WTC11 (cell line): Measurements from ENCODE around the gene PTPRJ. TPM values are rescaled to one million over a fixed set of nuclear protein-coding genes. Genes with fewer than 3 reads are reported as not detected.

Experiments
- ATAC-seq: fragments of 200-7000 bp; cut with Tn5 transposase; 2 replicates; pipeline ENCODE4 v1.10.0; 2021; ENCODE audit warnings: mild to moderate bottlenecking, moderate library complexity
- CTCF ChIA-PET: fragments of 300-600 bp; sonication (Branson Sonifier 250); formaldehyde crosslinking; loops from one replicate; lab custom pipeline; 2021; ENCODE audit warnings: antibody characterized with exemption; lab: Charles Lee
- POLR2A ChIA-PET: fragments of 350-600 bp; sonication (Branson Sonifier 250); formaldehyde crosslinking; loops from one replicate; lab custom pipeline; 2021; ENCODE audit warnings: antibody characterized with exemption; lab: Charles Lee
- DNase-seq: peaks from one replicate; pipeline ENCODE4 v3.0.0; 2021; ENCODE audit warnings: low spot score
- H3K27ac Mint-ChIP-seq: 2 replicates; pipeline ENCODE4 v1.8.0; 2021; ENCODE audit warnings: mixed read lengths
- H3K27me3 Mint-ChIP-seq: 2 replicates; pipeline ENCODE4 v1.8.0; 2021; ENCODE audit warnings: low read depth, mild to moderate bottlenecking, moderate library complexity, mixed read lengths
- H3K36me3 Mint-ChIP-seq: 2 replicates; pipeline ENCODE4 v1.8.0; 2021; ENCODE audit warnings: mixed read lengths
- H3K4me1 Mint-ChIP-seq: 2 replicates; pipeline ENCODE4 v1.8.0; 2022; ENCODE audit warnings: mixed read lengths
- H3K4me3 Mint-ChIP-seq: 2 replicates; pipeline ENCODE4 v1.8.0; 2021; ENCODE audit warnings: mild to moderate bottlenecking, moderate library complexity, mixed read lengths
- H3K9me3 Mint-ChIP-seq: 2 replicates; pipeline ENCODE4 v1.8.0; 2021; ENCODE audit warnings: mixed read lengths
- AFF4 ChIP-seq: sonication (generic); formaldehyde crosslinking; IDR thresholded peaks from 2 replicates; pipeline ENCODE4 v1.8.1; 2023; ENCODE audit warnings: mild to moderate bottlenecking, missing genetic modification reagents, borderline replicate concordance
- ATF1 ChIP-seq: sonication (generic); formaldehyde crosslinking; IDR thresholded peaks from 2 replicates; pipeline ENCODE4 v1.8.1; 2023; ENCODE audit warnings: mild to moderate bottlenecking, moderate library complexity, missing genetic modification reagents
- ATF3 ChIP-seq: sonication (generic); formaldehyde crosslinking; conservative IDR thresholded peaks from 2 replicates; pipeline ENCODE4 v1.8.1; 2022; ENCODE audit warnings: mild to moderate bottlenecking, missing genetic modification reagents
- ATF6 ChIP-seq: sonication (generic); formaldehyde crosslinking; IDR thresholded peaks from 2 replicates; pipeline ENCODE4 v1.8.1; 2023; ENCODE audit warnings: mild to moderate bottlenecking, missing genetic modification reagents
- CDX4 ChIP-seq: fragments of 250-450 bp; sonication (Bioruptor Pico); IDR thresholded peaks from 2 replicates; pipeline ENCODE4 v1.9.0; 2021; ENCODE audit warnings: moderate library complexity, mild to moderate bottlenecking, inconsistent platforms, borderline replicate concordance
- CTCF ChIP-seq: fragments of 200-600 bp; IDR thresholded peaks from 2 replicates; pipeline ENCODE4 v1.8.0; 2022; ENCODE audit warnings: antibody characterized with exemption
- E2F5 ChIP-seq: sonication (generic); formaldehyde crosslinking; IDR thresholded peaks from 2 replicates; pipeline ENCODE4 v1.8.1; 2022; ENCODE audit warnings: mild to moderate bottlenecking, moderate library complexity, missing genetic modification reagents
- GTF2I ChIP-seq: fragments of 250-450 bp; sonication (Bioruptor Pico); conservative IDR thresholded peaks from 2 replicates; pipeline ENCODE4 v1.4.0; 2021; ENCODE audit warnings: mild to moderate bottlenecking
- JUN ChIP-seq: sonication (generic); formaldehyde crosslinking; IDR thresholded peaks from 2 replicates; pipeline ENCODE4 v1.8.0; 2023; ENCODE audit warnings: mild to moderate bottlenecking, missing genetic modification reagents
- MYBL2 ChIP-seq: sonication (generic); formaldehyde crosslinking; IDR thresholded peaks from 2 replicates; pipeline ENCODE4 v1.8.1; 2023; ENCODE audit warnings: mild to moderate bottlenecking, moderate library complexity, missing genetic modification reagents
- PREB ChIP-seq: sonication (generic); formaldehyde crosslinking; IDR thresholded peaks from 2 replicates; pipeline ENCODE4 v1.8.1; 2022; ENCODE audit warnings: mild to moderate bottlenecking, missing genetic modification reagents, moderate library complexity, borderline replicate concordance
- TP53 ChIP-seq: sonication (generic); formaldehyde crosslinking; IDR thresholded peaks from 2 replicates; pipeline ENCODE4 v1.8.1; 2023; ENCODE audit warnings: mild to moderate bottlenecking, missing genetic modification reagents
- ZBTB21 ChIP-seq: sonication (generic); formaldehyde crosslinking; IDR thresholded peaks from 2 replicates; pipeline ENCODE4 v1.8.1; 2023; ENCODE audit warnings: mild to moderate bottlenecking, missing genetic modification reagents, borderline replicate concordance
- ZSCAN18 ChIP-seq: fragments of 250-450 bp; sonication (Bioruptor Pico); IDR thresholded peaks from 2 replicates; pipeline ENCODE4 v2.1.2; 2022; ENCODE audit warnings: mild to moderate bottlenecking, moderate library complexity
- total RNA-seq: library from RNA; stranded (reverse); gene quantifications from 3 replicates; pipeline ENCODE4 v1.2.3, GENCODE V29; 2021

The PTPRJ gene
- total RNA-seq, 1 experiment from 2014 or later, result 19.5 TPM

- TF ChIP-seq ZSCAN18 (CRISPR knock-in tag) (no peak), MYBL2 (CRISPR knock-in tag) (no peak), PREB (CRISPR knock-in tag) (no peak), TP53 (CRISPR knock-in tag) (no peak), JUN (CRISPR knock-in tag) (no peak), ATF1 (CRISPR knock-in tag) (no peak), ZBTB21 (CRISPR knock-in tag) (no peak), AFF4 (no peak), CDX4 (CRISPR knock-in tag) (no peak), ATF3 (CRISPR knock-in tag) (no peak)
These were observed 128.1 kb downstream of the PTPRJ start (continued) for GRCh38 chr11:48108231-48109045.

- POLR2A ChIA-PET, result no interaction called here
- no peak for TF ChIP-seq TP53 (CRISPR knock-in tag)
- TF ChIP-seq ATF6 (CRISPR knock-in tag), result no peak
- no peak for TF ChIP-seq CTCF
- TF ChIP-seq GTF2I, result no peak
- no peak for TF ChIP-seq E2F5 (CRISPR knock-in tag)
- no peak for TF ChIP-seq PREB (CRISPR knock-in tag)
- no peak for TF ChIP-seq MYBL2 (CRISPR knock-in tag)
- Mint-ChIP-seq H3K36me3 (no peaks in the 10 kb centered on the region), H3K27ac (peak overlapping the region; percentile 54), H3K9me3 (no peaks in the 10 kb centered on the region), H3K27me3 (no peaks in the 10 kb centered on the region), H3K4me1 (peaks cover 17% of the 10 kb centered on the region), H3K4me3 (no peak overlapping the region)
- ATAC-seq (no peak; the same call in 1 of the 2 replicates), DNase-seq (no peak)
- CTCF ChIA-PET, result interaction anchor here (0.7 to 5.8 kb wide), 19 partner anchors 10 to 245 kb away, joined by 3 to 60 read pairs (median 5); no protein-coding TSS in a partner anchor
These were observed 128.8 kb downstream of the PTPRJ start for GRCh38 chr11:48109046-48109666.
